Progenitor cell of endocrine pancreas (in vitro differentiated cells): ENCODE measurements around the gene CDH23. TPM values are rescaled to one million over a fixed set of nuclear protein-coding genes. Genes with fewer than 3 reads are reported as not detected.
A peak's percentile ranks its signal among the peaks of the same experiment; 100 is the strongest.

Experiments
- DNase-seq: peaks from one replicate; pipeline ENCODE4 v3.0.0; 2021; ENCODE audit warnings: low spot score; ENCODE audit not compliant: unreplicated experiment
- H3K27ac Mint-ChIP-seq: 2 replicates; pipeline ENCODE4 v1.8.0; 2021; ENCODE audit warnings: mild to moderate bottlenecking, moderate library complexity, mixed read lengths
- H3K27me3 Mint-ChIP-seq: 2 replicates; pipeline ENCODE4 v1.8.0; 2021; ENCODE audit warnings: mixed read lengths
- H3K36me3 Mint-ChIP-seq: 2 replicates; pipeline ENCODE4 v1.8.0; 2022; ENCODE audit warnings: mixed read lengths; ENCODE audit not compliant: insufficient read depth
- H3K4me1 Mint-ChIP-seq: 2 replicates; pipeline ENCODE4 v1.8.0; 2021; ENCODE audit warnings: low read depth, mixed read lengths
- H3K4me3 Mint-ChIP-seq: 2 replicates; pipeline ENCODE4 v1.8.0; 2021; ENCODE audit warnings: low read depth, mild to moderate bottlenecking, moderate library complexity, mixed read lengths
- H3K9me3 Mint-ChIP-seq: 2 replicates; pipeline ENCODE4 v1.8.0; 2021; ENCODE audit warnings: low read depth, mixed read lengths
- total RNA-seq: library from RNA; stranded (reverse); gene quantifications from 2 replicates; pipeline ENCODE4 v1.2.1, GENCODE V29; 2021
- TF ChIP-seq, protein P1 (sequence below): fragments of 200-600 bp; sonication (generic); IDR thresholded peaks from one replicate; pipeline ENCODE4 v1.5.0; 2021; ENCODE audit warnings: antibody characterized with exemption, mild to moderate bottlenecking; ENCODE audit not compliant: unreplicated experiment

The CDH23 gene
- total RNA-seq, 1 donor from 2014 or later: 0.43 TPM

DNA sequence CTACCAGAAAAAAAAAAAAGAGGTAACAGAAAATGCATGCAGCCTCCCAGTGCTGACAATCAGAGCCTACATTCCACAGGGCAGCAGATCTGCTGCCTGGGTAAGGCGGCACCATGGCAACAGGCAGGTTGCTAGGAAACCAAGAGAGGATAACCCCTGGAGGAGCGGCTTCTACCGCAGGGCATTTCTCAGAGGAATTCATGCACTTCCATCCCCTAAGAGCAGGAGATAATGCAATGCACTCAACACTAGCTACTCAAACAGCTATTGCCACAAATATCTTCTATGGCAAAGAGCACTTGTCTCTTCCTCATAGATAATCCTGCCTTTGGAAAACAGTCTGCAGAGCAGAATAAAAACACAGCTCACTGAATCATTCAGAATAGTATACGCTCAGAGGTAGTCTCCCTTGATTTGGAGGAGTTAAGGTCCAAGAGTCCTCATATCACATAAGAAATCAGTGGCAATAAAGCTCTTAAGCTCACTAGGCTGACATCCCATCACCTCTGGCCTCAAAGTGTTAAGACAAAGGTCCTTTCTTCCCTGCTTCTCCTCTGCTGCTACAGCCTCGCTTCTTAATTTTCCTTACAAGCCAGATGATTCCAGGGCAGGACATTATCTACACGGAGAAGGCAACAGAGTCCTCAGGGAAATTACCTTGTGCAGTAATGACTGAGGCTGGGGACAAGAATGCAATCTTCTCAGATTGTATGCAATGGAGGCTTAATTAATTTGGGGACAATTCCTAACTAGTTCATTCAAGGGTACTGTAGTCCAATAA is 443.6 kb downstream of the CDH23 start:
- TF ChIP-seq, protein P1, sequence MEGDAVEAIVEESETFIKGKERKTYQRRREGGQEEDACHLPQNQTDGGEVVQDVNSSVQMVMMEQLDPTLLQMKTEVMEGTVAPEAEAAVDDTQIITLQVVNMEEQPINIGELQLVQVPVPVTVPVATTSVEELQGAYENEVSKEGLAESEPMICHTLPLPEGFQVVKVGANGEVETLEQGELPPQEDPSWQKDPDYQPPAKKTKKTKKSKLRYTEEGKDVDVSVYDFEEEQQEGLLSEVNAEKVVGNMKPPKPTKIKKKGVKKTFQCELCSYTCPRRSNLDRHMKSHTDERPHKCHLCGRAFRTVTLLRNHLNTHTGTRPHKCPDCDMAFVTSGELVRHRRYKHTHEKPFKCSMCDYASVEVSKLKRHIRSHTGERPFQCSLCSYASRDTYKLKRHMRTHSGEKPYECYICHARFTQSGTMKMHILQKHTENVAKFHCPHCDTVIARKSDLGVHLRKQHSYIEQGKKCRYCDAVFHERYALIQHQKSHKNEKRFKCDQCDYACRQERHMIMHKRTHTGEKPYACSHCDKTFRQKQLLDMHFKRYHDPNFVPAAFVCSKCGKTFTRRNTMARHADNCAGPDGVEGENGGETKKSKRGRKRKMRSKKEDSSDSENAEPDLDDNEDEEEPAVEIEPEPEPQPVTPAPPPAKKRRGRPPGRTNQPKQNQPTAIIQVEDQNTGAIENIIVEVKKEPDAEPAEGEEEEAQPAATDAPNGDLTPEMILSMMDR: no peak
- peak; percentile 66 for DNase-seq
- peak overlapping the region; percentile 77 for H3K27ac Mint-ChIP-seq
- H3K4me3 Mint-ChIP-seq: no peak overlapping the region
- H3K27me3 Mint-ChIP-seq: no peaks in the 10 kb centered on the region
- no peaks in the 10 kb centered on the region for H3K9me3 Mint-ChIP-seq
- peaks cover 37% of the 10 kb centered on the region for H3K4me1 Mint-ChIP-seq
- no peaks in the 10 kb centered on the region for H3K36me3 Mint-ChIP-seq

DNA sequence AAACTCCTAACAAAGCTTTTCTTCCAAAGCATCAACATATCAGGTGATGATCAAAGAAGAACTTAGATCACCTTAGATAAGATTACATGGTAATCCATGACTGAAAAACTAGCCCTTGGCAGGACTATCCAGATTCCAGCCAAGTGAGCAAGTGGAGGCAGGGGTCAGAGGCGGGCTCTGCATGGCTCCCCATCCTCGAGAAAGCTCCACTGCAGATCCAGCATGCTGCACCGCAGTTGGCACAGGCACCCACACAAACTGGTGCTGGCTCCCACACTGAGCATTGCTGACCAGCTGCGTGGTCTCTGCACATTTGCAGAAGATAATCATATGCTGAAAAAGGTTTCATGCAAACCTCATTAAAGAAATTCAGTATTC is 444.2 kb downstream of the CDH23 start:
- no peaks in the 10 kb centered on the region for H3K9me3 Mint-ChIP-seq
- H3K27ac Mint-ChIP-seq: no peak overlapping the region
- H3K4me1 Mint-ChIP-seq: peaks cover 34% of the 10 kb centered on the region
- no peak for DNase-seq
- H3K4me3 Mint-ChIP-seq: no peak overlapping the region
- H3K27me3 Mint-ChIP-seq: no peaks in the 10 kb centered on the region
- H3K36me3 Mint-ChIP-seq: no peaks in the 10 kb centered on the region
- TF ChIP-seq, protein P1: no peak

DNA sequence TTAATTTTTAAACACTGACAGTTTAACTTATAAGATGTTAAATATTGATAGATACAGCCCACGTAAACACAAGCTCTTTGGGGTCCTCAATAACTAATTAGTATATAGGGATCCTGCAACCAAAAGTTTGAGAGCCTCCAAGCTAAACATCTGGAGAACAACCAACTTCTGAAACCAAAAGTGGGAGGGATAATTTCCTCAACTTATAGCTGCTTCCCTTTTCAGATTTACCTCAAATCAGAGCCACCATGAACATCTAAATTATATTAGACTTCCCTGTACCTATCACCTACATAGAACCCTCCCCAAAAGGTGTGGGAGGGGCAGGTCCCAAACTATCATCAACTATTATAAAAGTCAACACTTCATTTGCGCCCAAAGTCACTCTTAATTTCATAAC is 445.7 kb downstream of the CDH23 start:
- no peak overlapping the region for H3K4me3 Mint-ChIP-seq
- no peaks in the 10 kb centered on the region for H3K27me3 Mint-ChIP-seq
- no peaks in the 10 kb centered on the region for H3K9me3 Mint-ChIP-seq
- no peak overlapping the region for H3K27ac Mint-ChIP-seq
- H3K4me1 Mint-ChIP-seq: peaks cover 27% of the 10 kb centered on the region
- no peaks in the 10 kb centered on the region for H3K36me3 Mint-ChIP-seq
- DNase-seq: no peak
- TF ChIP-seq, protein P1: no peak

DNA sequence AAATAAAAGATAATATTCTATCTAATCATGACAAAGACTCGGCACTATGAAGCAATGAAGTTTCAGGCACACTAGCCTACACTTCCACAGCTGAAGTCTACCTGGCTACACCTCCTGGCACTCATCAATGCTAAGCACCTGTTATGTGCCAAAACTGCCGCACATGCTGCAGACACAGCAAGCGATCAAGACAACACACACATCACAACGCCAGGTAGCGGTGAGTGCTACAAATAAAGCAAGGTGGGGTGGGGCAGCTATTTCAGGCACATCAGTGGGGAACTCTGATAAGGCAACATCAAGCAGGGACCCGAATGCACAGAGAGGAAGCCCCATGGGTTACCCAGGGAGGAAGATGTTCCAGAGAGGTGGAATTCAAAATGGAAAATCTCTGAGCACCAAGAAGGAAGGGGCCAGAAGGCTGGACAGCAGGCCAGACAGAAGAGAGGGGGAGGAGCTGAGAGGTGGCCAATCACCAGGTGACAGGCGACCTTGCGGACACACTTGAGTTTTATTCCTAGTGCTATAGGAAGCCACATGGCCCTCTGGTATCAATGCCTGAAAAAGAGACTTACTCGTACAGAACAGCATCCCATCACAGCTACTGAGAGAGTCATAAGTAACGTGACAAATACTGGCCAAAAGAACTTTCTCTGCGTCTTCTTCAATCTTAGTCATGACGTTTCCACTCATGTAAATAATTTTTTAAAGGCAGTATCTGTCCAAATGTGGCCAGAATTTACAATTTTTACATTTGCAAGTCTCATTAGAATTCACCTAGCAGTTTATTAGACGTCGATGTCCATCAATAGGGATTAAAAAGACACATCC is 446.4 kb downstream of the CDH23 start:
- DNase-seq: no peak
- H3K4me3 Mint-ChIP-seq: no peak overlapping the region
- peaks cover 26% of the 10 kb centered on the region for H3K4me1 Mint-ChIP-seq
- TF ChIP-seq, protein P1: no peak
- H3K27me3 Mint-ChIP-seq: no peaks in the 10 kb centered on the region
- no peaks in the 10 kb centered on the region for H3K9me3 Mint-ChIP-seq
- no peaks in the 10 kb centered on the region for H3K36me3 Mint-ChIP-seq
- no peak overlapping the region for H3K27ac Mint-ChIP-seq

DNA sequence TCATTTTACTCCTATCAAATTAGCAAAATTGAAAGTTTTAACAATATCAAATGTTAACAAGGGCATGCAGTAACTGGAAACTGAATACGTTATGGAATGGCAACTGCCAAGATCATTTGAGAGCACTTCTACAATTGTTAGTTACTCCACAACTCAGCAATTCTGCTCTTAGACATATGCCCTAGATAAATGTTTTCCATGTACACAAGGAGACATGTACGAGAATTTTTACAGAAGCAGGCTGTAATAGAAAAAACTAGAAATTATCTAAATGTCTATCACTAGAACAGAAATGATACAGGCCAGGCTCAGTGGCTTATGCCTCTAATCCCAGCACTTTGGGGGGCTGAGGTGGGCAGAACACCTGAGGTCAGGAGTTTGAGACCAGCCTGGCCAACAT is 447.4 kb downstream of the CDH23 start:
- Mint-ChIP-seq H3K27me3 (no peaks in the 10 kb centered on the region), H3K9me3 (no peaks in the 10 kb centered on the region), H3K4me3 (no peak overlapping the region), H3K4me1 (peaks cover 31% of the 10 kb centered on the region), H3K36me3 (no peaks in the 10 kb centered on the region), H3K27ac (no peak overlapping the region)
- DNase-seq: no peak
- TF ChIP-seq, protein P1: no peak
